ENCODE data around the gene BCR. TPM values are rescaled to one million over a fixed set of nuclear protein-coding genes. Genes with fewer than 3 reads are reported as not detected.
A peak's percentile ranks its signal among the peaks of the same experiment; 100 is the strongest.

BCR gene
- total and polyA plus RNA-seq, 2 of the 13 experiments (the other 11 are each of a cell fraction or from before 2014, with no cell fraction given) = 19.9 to 33.6 TPM

DNA sequence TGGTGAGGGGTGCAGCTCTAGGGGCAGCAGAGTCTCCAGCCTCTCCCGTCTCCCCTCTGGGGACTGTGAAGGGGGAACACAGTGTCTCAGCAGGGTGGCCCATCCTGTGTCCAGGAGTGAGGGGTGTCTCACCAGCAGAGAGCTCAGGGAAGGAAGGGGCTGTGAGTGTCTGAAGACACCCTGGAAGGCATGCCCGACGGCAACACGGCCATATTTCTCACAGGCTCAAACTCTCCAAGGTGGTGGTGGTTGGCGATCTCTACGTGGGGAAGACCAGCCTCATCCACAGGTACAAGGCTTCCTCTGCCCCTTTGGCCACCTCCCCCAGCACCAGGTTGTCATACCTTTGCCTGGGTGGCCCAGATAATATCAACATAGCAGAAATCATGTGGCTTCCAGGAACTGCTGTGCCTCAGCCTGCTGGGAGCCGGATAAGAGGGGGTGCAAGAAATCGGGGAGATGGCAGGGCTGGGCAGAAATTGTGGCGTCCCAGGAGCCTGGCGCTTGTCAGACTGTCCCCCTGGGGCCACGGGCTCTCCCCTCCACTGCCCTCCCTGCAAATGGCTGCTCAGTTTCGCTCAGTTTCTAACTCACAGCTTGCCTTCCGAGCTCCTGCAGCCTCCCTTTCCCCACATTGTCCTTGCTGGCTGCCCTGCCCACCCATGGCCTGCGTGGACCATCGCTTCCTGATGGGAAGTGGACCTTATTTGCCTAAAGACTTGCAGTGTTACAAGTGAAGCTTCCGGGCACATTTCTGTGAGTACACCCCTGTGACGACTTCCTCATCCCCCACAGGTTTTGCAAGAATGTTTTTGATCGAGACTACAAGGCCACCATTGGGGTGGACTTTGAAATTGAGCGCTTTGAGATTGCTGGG is 27.8 kb upstream of the BCR start (continued):
- TF ChIP-seq, protein P1, sequence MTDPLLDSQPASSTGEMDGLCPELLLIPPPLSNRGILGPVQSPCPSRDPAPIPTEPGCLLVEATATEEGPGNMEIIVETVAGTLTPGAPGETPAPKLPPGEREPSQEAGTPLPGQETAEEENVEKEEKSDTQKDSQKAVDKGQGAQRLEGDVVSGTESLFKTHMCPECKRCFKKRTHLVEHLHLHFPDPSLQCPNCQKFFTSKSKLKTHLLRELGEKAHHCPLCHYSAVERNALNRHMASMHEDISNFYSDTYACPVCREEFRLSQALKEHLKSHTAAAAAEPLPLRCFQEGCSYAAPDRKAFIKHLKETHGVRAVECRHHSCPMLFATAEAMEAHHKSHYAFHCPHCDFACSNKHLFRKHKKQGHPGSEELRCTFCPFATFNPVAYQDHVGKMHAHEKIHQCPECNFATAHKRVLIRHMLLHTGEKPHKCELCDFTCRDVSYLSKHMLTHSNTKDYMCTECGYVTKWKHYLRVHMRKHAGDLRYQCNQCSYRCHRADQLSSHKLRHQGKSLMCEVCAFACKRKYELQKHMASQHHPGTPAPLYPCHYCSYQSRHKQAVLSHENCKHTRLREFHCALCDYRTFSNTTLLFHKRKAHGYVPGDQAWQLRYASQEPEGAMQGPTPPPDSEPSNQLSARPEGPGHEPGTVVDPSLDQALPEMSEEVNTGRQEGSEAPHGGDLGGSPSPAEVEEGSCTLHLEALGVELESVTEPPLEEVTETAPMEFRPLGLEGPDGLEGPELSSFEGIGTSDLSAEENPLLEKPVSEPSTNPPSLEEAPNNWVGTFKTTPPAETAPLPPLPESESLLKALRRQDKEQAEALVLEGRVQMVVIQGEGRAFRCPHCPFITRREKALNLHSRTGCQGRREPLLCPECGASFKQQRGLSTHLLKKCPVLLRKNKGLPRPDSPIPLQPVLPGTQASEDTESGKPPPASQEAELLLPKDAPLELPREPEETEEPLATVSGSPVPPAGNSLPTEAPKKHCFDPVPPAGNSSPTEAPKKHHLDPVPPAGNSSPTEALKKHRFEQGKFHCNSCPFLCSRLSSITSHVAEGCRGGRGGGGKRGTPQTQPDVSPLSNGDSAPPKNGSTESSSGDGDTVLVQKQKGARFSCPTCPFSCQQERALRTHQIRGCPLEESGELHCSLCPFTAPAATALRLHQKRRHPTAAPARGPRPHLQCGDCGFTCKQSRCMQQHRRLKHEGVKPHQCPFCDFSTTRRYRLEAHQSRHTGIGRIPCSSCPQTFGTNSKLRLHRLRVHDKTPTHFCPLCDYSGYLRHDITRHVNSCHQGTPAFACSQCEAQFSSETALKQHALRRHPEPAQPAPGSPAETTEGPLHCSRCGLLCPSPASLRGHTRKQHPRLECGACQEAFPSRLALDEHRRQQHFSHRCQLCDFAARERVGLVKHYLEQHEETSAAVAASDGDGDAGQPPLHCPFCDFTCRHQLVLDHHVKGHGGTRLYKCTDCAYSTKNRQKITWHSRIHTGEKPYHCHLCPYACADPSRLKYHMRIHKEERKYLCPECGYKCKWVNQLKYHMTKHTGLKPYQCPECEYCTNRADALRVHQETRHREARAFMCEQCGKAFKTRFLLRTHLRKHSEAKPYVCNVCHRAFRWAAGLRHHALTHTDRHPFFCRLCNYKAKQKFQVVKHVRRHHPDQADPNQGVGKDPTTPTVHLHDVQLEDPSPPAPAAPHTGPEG (CRISPR knock-in tag; IDR thresholded peaks at IDR 0.05) = no peak
- TF ChIP-seq ZNF543 (CRISPR knock-in tag; IDR thresholded peaks at IDR 0.05) (no peak), ZNF510 (CRISPR knock-in tag; IDR thresholded peaks at IDR 0.05; ENCODE audit: low read depth) (no peak), CHD2 (IDR thresholded peaks at IDR 0.05; ENCODE audit: low read depth, low read length) (no peak), ZEB1 (IDR thresholded peaks at IDR 0.05; ENCODE audit: insufficient replicate concordance, low read depth) (no peak), ELF3 (CRISPR knock-in tag; IDR thresholded peaks at IDR 0.05) (peak; percentile 79; the same call in 1 of the 2 replicates), STAG1 (CRISPR knock-in tag; IDR thresholded peaks at IDR 0.05) (no peak)
- TF ChIP-seq, protein P2, sequence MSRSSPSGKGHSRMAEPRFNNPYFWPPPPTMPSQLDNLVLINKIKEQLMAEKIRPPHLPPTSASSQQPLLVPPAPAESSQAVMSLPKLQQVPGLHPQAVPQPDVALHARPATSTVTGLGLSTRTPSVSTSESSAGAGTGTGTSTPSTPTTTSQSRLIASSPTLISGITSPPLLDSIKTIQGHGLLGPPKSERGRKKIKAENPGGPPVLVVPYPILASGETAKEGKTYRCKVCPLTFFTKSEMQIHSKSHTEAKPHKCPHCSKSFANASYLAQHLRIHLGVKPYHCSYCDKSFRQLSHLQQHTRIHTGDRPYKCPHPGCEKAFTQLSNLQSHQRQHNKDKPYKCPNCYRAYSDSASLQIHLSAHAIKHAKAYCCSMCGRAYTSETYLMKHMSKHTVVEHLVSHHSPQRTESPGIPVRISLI (CRISPR knock-in tag; IDR thresholded peaks at IDR 0.05; ENCODE audit: borderline replicate concordance) = no peak
- TF ChIP-seq, protein P3, sequence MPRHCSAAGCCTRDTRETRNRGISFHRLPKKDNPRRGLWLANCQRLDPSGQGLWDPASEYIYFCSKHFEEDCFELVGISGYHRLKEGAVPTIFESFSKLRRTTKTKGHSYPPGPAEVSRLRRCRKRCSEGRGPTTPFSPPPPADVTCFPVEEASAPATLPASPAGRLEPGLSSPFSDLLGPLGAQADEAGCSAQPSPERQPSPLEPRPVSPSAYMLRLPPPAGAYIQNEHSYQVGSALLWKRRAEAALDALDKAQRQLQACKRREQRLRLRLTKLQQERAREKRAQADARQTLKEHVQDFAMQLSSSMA (CRISPR knock-in tag; IDR thresholded peaks at IDR 0.05) = 0 out of 2 replicates have a peak, but pooled peaks have one; percentile 44
- TF ChIP-seq, protein P4, sequence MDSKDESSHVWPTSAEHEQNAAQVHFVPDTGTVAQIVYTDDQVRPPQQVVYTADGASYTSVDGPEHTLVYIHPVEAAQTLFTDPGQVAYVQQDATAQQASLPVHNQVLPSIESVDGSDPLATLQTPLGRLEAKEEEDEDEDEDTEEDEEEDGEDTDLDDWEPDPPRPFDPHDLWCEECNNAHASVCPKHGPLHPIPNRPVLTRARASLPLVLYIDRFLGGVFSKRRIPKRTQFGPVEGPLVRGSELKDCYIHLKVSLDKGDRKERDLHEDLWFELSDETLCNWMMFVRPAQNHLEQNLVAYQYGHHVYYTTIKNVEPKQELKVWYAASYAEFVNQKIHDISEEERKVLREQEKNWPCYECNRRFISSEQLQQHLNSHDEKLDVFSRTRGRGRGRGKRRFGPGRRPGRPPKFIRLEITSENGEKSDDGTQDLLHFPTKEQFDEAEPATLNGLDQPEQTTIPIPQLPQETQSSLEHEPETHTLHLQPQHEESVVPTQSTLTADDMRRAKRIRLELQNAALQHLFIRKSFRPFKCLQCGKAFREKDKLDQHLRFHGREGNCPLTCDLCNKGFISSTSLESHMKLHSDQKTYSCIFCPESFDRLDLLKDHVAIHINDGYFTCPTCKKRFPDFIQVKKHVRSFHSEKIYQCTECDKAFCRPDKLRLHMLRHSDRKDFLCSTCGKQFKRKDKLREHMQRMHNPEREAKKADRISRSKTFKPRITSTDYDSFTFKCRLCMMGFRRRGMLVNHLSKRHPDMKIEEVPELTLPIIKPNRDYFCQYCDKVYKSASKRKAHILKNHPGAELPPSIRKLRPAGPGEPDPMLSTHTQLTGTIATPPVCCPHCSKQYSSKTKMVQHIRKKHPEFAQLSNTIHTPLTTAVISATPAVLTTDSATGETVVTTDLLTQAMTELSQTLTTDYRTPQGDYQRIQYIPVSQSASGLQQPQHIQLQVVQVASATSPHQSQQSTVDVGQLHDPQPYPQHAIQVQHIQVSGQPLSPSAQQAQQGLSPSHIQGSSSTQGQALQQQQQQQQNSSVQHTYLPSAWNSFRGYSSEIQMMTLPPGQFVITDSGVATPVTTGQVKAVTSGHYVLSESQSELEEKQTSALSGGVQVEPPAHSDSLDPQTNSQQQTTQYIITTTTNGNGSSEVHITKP (CRISPR knock-in tag; IDR thresholded peaks at IDR 0.05; ENCODE audit: low read depth) = no peak
- TF ChIP-seq, protein P5, sequence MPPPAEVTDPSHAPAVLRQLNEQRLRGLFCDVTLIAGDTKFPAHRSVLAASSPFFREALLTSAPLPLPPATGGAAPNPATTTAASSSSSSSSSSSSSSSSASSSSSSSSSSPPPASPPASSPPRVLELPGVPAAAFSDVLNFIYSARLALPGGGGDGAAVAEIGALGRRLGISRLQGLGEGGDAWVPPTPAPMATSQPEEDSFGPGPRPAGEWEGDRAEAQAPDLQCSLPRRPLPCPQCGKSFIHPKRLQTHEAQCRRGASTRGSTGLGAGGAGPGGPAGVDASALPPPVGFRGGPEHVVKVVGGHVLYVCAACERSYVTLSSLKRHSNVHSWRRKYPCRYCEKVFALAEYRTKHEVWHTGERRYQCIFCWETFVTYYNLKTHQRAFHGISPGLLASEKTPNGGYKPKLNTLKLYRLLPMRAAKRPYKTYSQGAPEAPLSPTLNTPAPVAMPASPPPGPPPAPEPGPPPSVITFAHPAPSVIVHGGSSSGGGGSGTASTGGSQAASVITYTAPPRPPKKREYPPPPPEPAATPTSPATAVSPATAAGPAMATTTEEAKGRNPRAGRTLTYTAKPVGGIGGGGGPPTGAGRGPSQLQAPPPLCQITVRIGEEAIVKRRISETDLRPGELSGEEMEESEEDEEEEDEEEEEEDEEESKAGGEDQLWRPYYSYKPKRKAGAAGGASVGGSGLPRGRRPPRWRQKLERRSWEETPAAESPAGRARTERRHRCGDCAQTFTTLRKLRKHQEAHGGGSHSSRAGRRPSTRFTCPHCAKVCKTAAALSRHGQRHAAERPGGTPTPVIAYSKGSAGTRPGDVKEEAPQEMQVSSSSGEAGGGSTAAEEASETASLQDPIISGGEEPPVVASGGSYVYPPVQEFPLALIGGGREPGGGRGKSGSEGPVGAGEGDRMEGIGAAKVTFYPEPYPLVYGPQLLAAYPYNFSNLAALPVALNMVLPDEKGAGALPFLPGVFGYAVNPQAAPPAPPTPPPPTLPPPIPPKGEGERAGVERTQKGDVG (CRISPR knock-in tag; IDR thresholded peaks at IDR 0.05; ENCODE audit: borderline replicate concordance) = peak; percentile 41; the same call in 1 of the 2 replicates
